Measurements from ENCODE around the gene ANTXR2.

- TF ChIP-seq RAD21 (IDR thresholded peaks at IDR 0.05; ENCODE audit: low read depth) (no peak), TEAD4 (IDR thresholded peaks at IDR 0.05) (no peak), MAX (IDR thresholded peaks at IDR 0.05) (no peak), EP300 (IDR thresholded peaks at IDR 0.05; ENCODE audit: borderline replicate concordance) (no peak), FOXM1 (IDR thresholded peaks at IDR 0.05; ENCODE audit: borderline replicate concordance, low read depth) (no peak), EGR1 (IDR thresholded peaks at IDR 0.05) (no peak), REST (IDR thresholded peaks at IDR 0.05; ENCODE audit: low read depth) (no peak), NFIC (IDR thresholded peaks at IDR 0.05) (no peak), TCF12 (IDR thresholded peaks at IDR 0.05; ENCODE audit: low read depth) (no peak), YY1 (IDR thresholded peaks at IDR 0.05; ENCODE audit: low read depth) (no peak)
- TF ChIP-seq, protein P1, sequence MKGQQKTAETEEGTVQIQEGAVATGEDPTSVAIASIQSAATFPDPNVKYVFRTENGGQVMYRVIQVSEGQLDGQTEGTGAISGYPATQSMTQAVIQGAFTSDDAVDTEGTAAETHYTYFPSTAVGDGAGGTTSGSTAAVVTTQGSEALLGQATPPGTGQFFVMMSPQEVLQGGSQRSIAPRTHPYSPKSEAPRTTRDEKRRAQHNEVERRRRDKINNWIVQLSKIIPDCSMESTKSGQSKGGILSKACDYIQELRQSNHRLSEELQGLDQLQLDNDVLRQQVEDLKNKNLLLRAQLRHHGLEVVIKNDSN (IDR thresholded peaks at IDR 0.05): no peak
Measured at GRCh38 chr4:79862821-79863220, 210.2 kb downstream of the ANTXR2 start.

All from Ishikawa (cell line).